Progenitor cell of endocrine pancreas (in vitro differentiated cells): Measurements from ENCODE around the gene FBXO48. TPM values are rescaled to one million over a fixed set of nuclear protein-coding genes. Genes with fewer than 3 reads are reported as not detected.

Experiments used
- DNase-seq: peaks from one replicate; pipeline ENCODE4 v3.0.0; 2021; ENCODE audit warnings: low spot score; ENCODE audit not compliant: unreplicated experiment
- H3K27ac Mint-ChIP-seq: 2 replicates; pipeline ENCODE4 v1.8.0; 2021; ENCODE audit warnings: mild to moderate bottlenecking, moderate library complexity, mixed read lengths
- H3K27me3 Mint-ChIP-seq: 2 replicates; pipeline ENCODE4 v1.8.0; 2021; ENCODE audit warnings: mixed read lengths
- H3K36me3 Mint-ChIP-seq: 2 replicates; pipeline ENCODE4 v1.8.0; 2022; ENCODE audit warnings: mixed read lengths; ENCODE audit not compliant: insufficient read depth
- H3K4me1 Mint-ChIP-seq: 2 replicates; pipeline ENCODE4 v1.8.0; 2021; ENCODE audit warnings: low read depth, mixed read lengths
- H3K4me3 Mint-ChIP-seq: 2 replicates; pipeline ENCODE4 v1.8.0; 2021; ENCODE audit warnings: low read depth, mild to moderate bottlenecking, moderate library complexity, mixed read lengths
- H3K9me3 Mint-ChIP-seq: 2 replicates; pipeline ENCODE4 v1.8.0; 2021; ENCODE audit warnings: low read depth, mixed read lengths
- total RNA-seq: library from RNA; stranded (reverse); gene quantifications from 2 replicates; pipeline ENCODE4 v1.2.1, GENCODE V29; 2021
- TF ChIP-seq, protein P1 (sequence below): fragments of 200-600 bp; sonication (generic); IDR thresholded peaks from one replicate; pipeline ENCODE4 v1.5.0; 2021; ENCODE audit warnings: antibody characterized with exemption, mild to moderate bottlenecking; ENCODE audit not compliant: unreplicated experiment

The FBXO48 gene
- total RNA-seq, 1 donor from 2014 or later = 1.5 TPM

DNA sequence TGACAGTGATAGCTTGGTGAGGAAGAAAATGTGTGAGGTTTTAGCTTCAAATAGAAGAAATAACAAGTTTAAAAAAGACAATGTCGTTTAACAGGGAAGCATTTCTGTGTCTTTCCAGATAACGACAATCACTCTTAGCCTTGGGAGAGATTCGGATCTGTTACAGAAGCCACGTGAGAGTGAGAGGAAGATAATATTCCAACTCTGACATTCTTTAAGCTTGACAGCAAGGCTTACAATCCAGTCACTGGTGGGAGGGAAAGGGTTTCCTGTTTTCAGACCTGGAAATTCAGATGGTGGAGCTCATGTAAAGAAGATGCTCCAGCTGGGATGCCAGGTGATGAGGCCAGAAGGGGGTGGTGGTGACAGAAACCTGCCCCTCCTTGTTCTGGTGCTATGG, 30.8 kb downstream of the FBXO48 start:
- H3K4me1 Mint-ChIP-seq = peaks cover 10% of the 10 kb centered on the region
- H3K9me3 Mint-ChIP-seq = no peaks in the 10 kb centered on the region
- no peak overlapping the region for H3K27ac Mint-ChIP-seq
- TF ChIP-seq, protein P1, sequence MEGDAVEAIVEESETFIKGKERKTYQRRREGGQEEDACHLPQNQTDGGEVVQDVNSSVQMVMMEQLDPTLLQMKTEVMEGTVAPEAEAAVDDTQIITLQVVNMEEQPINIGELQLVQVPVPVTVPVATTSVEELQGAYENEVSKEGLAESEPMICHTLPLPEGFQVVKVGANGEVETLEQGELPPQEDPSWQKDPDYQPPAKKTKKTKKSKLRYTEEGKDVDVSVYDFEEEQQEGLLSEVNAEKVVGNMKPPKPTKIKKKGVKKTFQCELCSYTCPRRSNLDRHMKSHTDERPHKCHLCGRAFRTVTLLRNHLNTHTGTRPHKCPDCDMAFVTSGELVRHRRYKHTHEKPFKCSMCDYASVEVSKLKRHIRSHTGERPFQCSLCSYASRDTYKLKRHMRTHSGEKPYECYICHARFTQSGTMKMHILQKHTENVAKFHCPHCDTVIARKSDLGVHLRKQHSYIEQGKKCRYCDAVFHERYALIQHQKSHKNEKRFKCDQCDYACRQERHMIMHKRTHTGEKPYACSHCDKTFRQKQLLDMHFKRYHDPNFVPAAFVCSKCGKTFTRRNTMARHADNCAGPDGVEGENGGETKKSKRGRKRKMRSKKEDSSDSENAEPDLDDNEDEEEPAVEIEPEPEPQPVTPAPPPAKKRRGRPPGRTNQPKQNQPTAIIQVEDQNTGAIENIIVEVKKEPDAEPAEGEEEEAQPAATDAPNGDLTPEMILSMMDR = no peak
- no peak overlapping the region for H3K4me3 Mint-ChIP-seq
- no peaks in the 10 kb centered on the region for H3K36me3 Mint-ChIP-seq
- no peak for DNase-seq
- peaks cover 21% of the 10 kb centered on the region for H3K27me3 Mint-ChIP-seq

DNA sequence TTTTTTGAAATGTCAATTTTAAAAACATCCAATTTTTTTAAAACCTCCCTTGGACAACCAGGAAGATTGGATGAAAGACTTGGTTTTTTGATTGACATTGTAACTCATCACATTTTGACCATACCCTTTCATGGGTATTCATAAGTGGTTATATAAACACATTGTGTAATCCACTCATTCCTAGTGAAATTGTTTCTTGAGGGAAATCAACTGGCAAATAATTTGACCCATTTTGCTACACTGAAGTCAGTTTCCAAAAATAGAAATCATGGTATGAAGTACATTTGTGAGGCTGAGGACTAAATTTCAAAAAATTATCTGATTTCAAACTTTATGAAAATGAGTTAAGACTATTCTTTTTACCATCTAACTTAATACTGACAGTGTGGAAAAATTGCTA, 31.5 kb downstream of the FBXO48 start:
- H3K36me3 Mint-ChIP-seq = no peaks in the 10 kb centered on the region
- peaks cover 8% of the 10 kb centered on the region for H3K4me1 Mint-ChIP-seq
- TF ChIP-seq, protein P1 = no peak
- DNase-seq = no peak
- no peak overlapping the region for H3K4me3 Mint-ChIP-seq
- H3K27me3 Mint-ChIP-seq = peaks cover 27% of the 10 kb centered on the region
- H3K9me3 Mint-ChIP-seq = no peaks in the 10 kb centered on the region
- no peak overlapping the region for H3K27ac Mint-ChIP-seq

DNA sequence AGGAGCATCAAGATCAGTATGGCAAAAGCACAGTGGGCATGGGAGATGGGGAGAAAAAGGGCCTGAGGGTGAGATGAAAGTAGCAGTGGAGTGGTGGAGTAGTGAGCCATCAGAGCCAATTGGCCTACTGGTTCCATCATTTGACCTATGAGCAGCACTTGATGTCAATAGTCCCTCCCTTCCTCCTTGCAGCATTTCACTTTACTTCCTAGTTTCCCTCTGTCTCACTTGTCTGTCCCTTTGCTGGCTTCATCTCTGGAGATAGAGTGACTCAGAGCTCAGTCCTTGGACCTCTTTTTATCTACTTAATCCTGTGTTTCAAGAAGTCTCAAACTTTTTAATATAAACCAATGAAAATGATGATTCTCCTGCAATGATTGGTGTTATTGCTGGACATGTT, 32.1 kb downstream of the FBXO48 start:
- Mint-ChIP-seq H3K4me3 (no peak overlapping the region), H3K27me3 (peaks cover 31% of the 10 kb centered on the region), H3K4me1 (peaks cover 2% of the 10 kb centered on the region), H3K27ac (no peak overlapping the region), H3K36me3 (no peaks in the 10 kb centered on the region), H3K9me3 (no peaks in the 10 kb centered on the region)
- TF ChIP-seq, protein P1 = no peak
- no peak for DNase-seq

DNA sequence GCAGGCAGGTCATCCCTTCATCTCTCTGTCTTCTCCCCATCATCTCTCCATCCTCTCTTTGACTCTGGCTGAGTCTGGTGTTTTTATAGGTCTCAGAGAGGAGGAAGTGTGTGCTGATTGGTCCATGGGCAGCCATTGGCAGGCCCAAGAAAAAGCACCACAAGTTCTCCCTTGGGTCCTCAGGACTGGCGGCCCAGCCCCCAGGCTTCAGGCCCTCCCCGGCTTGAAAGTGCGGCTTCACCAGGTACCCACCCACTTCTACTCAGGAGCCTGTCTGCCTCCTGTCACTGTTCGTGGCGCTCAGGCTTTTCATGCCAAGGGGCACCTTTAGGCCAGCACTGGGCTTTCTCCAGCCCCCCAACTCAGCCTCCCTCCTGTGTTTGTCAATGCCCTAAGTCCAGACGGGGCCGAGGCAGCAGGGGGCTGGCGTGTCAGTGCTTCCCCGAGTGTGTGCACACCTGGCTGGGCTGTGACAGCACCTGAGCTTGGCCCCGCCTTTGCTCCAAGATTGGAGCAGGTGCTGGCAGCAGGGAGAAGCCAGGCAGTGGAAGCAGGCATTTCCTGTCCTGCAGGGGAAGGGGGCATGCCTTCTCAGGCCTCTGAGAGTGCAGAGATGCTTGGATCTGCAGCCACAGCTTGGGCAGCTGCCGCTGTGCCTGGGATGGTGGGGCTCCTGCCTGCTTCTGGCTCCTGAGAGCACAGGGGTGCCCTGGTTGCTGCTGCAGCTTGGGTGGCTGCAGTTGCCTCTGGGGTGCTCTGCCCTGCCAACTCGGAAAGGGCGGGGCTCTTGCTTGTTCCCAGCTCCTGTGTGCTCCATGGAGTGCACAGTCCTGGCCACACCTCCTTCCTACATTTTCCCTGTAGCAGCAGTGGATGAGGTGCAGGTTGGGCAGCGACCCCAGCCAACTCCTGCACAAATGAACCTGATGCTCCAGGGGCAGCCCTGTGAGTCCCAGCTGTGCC, 34.1 kb downstream of the FBXO48 start:
- Mint-ChIP-seq H3K4me1 (no peaks in the 10 kb centered on the region), H3K36me3 (no peaks in the 10 kb centered on the region), H3K4me3 (no peak overlapping the region), H3K27ac (no peak overlapping the region), H3K27me3 (peaks cover 28% of the 10 kb centered on the region), H3K9me3 (no peaks in the 10 kb centered on the region)
- no peak for DNase-seq
- TF ChIP-seq, protein P1 = no peak

DNA sequence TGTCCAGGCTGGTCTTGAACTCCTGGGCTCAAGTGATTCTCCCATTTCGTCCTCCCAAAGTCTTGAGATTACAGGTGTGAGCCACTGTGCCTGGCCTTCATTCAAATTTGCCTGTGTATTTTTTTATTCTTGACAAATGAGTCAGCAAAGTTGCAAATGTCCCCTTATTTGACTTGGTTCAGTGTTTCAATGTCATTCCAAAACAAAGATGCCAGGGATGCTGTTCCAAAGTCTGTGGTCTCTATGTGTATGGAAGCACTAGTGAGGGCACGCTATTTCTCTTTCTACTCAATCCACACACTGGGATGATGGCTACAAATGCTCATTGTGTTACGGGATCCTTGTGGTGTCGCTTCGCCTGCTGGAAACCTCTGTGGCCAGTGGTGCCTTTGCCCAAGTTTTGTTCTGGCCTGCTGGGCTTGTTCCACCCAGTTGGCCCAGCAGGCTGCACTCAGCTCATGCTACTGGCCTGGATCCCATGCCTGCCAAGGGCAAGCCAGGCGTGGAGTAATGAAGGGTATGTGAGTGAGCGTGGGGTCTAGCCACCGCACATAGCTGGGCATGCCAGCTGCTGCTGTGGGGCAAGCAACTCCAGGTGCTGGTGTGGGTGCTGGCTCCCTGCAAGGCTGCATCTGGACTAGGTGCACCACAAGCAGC, 35.6 kb downstream of the FBXO48 start:
- TF ChIP-seq, protein P1 = no peak
- Mint-ChIP-seq H3K36me3 (no peaks in the 10 kb centered on the region), H3K27me3 (peaks cover 27% of the 10 kb centered on the region), H3K4me1 (no peaks in the 10 kb centered on the region), H3K4me3 (no peak overlapping the region), H3K27ac (no peak overlapping the region), H3K9me3 (no peaks in the 10 kb centered on the region)
- DNase-seq = no peak
